ENCODE results near the gene ZNF883.

Gene ZNF883

GRCh38 chr9:112917047-112917986, 94.7 kb downstream of the ZNF883 start:
- H3K4me3 ChIP-seq (ENCODE audit: low read depth, low read length): no peak overlapping the region
- TF ChIP-seq CTCF (IDR thresholded peaks at IDR 0.05; ENCODE audit: borderline replicate concordance, insufficient read depth, low read depth, low read length): no peak

GRCh38 chr9:112914524-112914923, 97.5 kb downstream of the ZNF883 start:
- no peak for TF ChIP-seq CTCF (IDR thresholded peaks at IDR 0.05; ENCODE audit: borderline replicate concordance, insufficient read depth, low read depth, low read length)

GRCh38 chr9:112913326-112913725, 98.7 kb downstream of the ZNF883 start:
- TF ChIP-seq CTCF (IDR thresholded peaks at IDR 0.05; ENCODE audit: borderline replicate concordance, insufficient read depth, low read depth, low read length): no peak
- no peak overlapping the region for H3K4me3 ChIP-seq (ENCODE audit: low read depth, low read length)

More at GRCh38 chr9:112914524-112914923, 97.5 kb downstream of the ZNF883 start:
- H3K4me3 ChIP-seq (ENCODE audit: low read depth, low read length): no peak overlapping the region

GRCh38 chr9:112912636-112913035, 99.4 kb downstream of the ZNF883 start:
- TF ChIP-seq CTCF (IDR thresholded peaks at IDR 0.05; ENCODE audit: borderline replicate concordance, insufficient read depth, low read depth, low read length): no peak
- H3K4me3 ChIP-seq (ENCODE audit: low read depth, low read length): no peak overlapping the region

- H3K4me3 ChIP-seq (ENCODE audit: low read depth, low read length): no peak overlapping the region
- TF ChIP-seq CTCF (IDR thresholded peaks at IDR 0.05; ENCODE audit: borderline replicate concordance, insufficient read depth, low read depth, low read length): no peak
Observed at GRCh38 chr9:112911736-112912135, 100.3 kb downstream of the ZNF883 start.

All from GM12875 (cell line).